Fibroblast of lung (primary cell): Measurements from ENCODE around the gene DPYSL4.

Experiments used
- EZH2 ChIP-seq: IDR thresholded peaks from 2 replicates; pipeline ENCODE4 v1.5.1; 2012; ENCODE audit warnings: low read length, control low read depth, mild to moderate bottlenecking; ENCODE audit errors: missing control alignments
- TF ChIP-seq, protein P1 (sequence below), 2 donors: IDR thresholded peaks in 1 of 2; conservative IDR thresholded peaks in 1 of 2; 1 replicate in 1 of 2; 2 replicates in 1 of 2; pipeline ENCODE4 v1.5.1; 2011 to 2012; ENCODE audit warnings: low read length in 2 of 2, control low read depth in 1 of 2, inconsistent platforms in 1 of 2, low read depth in 1 of 2, mild to moderate bottlenecking in 1 of 2

DNA sequence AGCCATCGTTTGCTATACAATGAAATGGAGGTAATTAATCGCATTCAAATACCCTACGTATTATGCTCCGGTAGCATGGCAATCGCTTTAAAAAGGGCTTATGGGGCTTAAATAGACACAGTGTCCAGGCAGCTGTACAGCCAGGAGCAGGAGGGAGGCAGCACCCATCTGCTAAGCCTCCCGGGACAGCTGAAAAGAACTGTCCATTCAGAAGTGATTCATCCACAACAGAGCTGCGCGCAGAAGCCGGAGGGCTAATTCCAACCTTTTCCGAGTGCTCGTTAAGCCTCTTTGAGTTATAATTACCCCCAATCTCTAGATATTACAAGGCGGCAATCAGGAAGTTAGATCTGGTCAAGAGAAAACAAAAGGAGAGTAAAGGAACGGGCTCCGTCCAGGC is 58.3 kb downstream of the DPYSL4 start:
- TF ChIP-seq, protein P1, sequence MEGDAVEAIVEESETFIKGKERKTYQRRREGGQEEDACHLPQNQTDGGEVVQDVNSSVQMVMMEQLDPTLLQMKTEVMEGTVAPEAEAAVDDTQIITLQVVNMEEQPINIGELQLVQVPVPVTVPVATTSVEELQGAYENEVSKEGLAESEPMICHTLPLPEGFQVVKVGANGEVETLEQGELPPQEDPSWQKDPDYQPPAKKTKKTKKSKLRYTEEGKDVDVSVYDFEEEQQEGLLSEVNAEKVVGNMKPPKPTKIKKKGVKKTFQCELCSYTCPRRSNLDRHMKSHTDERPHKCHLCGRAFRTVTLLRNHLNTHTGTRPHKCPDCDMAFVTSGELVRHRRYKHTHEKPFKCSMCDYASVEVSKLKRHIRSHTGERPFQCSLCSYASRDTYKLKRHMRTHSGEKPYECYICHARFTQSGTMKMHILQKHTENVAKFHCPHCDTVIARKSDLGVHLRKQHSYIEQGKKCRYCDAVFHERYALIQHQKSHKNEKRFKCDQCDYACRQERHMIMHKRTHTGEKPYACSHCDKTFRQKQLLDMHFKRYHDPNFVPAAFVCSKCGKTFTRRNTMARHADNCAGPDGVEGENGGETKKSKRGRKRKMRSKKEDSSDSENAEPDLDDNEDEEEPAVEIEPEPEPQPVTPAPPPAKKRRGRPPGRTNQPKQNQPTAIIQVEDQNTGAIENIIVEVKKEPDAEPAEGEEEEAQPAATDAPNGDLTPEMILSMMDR (conservative IDR thresholded peaks at IDR 0.05 in 1 of 2, IDR thresholded peaks at IDR 0.05 in 1 of 2; ENCODE audit: low read depth in 1 of 2, low read length in 2 of 2), result no peak
- TF ChIP-seq EZH2, result no peak
